Measurements from ENCODE around the gene ITGB8. TPM values are rescaled to one million over a fixed set of nuclear protein-coding genes. Genes with fewer than 3 reads are reported as not detected.
A peak's percentile ranks its signal among the peaks of the same experiment; 100 is the strongest.

The ITGB8 gene
- total RNA-seq (2021; ENCODE audit: unreplicated experiment), result 2.4 TPM
- polyA plus RNA-seq (2012), result 0.22 and 0.27 TPM in 2 replicates
- percentile 45 among the genes with signal in this experiment for Bru-seq, nascent RNA
- BruChase-seq, experiment 1, labeled RNA remaining after a 6-hour chase, result percentile 55 among the genes with signal in this experiment
- percentile 50 among the genes with signal in this experiment for BruChase-seq, experiment 2, labeled RNA remaining after a 2-hour chase
- long read RNA-seq, partial matches to known transcripts, result 1 of 1 reads
- long read RNA-seq, other reads (novel, unspliced or antisense), result 0 of 1 reads

DNA sequence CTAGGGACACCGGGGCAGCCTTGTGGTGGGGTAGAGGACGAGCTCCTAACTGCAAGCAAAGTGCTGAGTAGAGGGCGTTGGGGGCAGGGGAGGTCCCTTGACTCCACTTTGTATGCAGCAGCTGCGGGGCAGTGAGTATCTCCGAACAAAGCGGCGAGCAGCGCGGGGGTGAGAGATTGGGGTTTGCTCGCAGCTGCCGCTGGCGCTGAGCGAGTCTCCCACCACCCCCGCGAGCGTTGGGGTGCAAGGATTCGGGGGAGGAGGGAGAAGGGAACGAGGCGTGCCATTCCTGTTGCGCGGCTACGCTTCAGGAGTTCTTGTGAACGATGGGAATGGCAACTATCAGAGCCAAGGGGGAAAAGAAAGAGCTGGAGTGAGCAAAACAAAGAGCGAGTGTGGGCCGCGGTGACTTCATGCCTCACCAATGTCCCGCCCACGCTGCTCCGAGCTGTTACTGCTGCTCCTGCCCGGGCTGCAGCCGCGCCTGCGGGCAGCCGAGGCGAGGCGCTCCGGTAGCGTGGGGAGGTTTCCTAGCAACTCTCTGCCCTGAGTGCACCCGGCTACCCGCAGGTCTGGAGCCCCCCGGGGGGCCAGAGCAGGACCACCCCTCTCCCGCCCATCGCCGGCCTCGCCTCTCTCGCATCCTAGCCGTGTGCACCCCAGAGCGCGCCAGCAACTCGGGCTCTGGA, at the start of gene ITGB8:
TSS of gene ITGB8 (plus strand) at position 662 of the 689 bp plus-strand sequence. CDS start 907 bp downstream, outside the sequence.
- DNase-seq (ENCODE audit: low read depth, low spot score), result no peak
- ChIA-PET POLR2A (no interaction called here), RAD21 (ENCODE audit: low non-redundant PET in 1 of 2, low total read pairs in 2 of 2, uncharacterized antibody in 2 of 2, unreplicated experiment in 2 of 2) (interaction anchor here in 1 of 2 experiments (0.6 to 1.5 kb wide), 3 partner anchors 110 to 621 kb away, joined by 3 to 5 read pairs (median 4); partner anchors contain the start of gene POLR1F), CTCF (interaction anchor here (0.9 to 2.1 kb wide), 8 partner anchors 13 to 617 kb away, joined by 3 to 9 read pairs (median 4); partner anchors contain the start of gene MACC1)
- Histone ChIP-seq H4K20me1 (ENCODE audit: insufficient read depth) (no peaks in the 10 kb centered on the region), H3K9ac (ENCODE audit: low read length) (peak within 1 kb of the TSS; percentile 70), H3K4me1 (ENCODE audit: control insufficient read depth in 1 of 2, insufficient read depth in 2 of 2, low read length in 2 of 2) (peaks cover 3 to 18% of the 10 kb centered on the region in 2 experiments; a peak in 3 of 4 replicates), H3K36me3 (ENCODE audit: control insufficient read depth in 1 of 2, insufficient read depth in 2 of 2, low read length in 2 of 2) (no peaks in the 10 kb centered on the region), H3K27me3 (ENCODE audit: insufficient read depth, low read length) (no peaks in the 10 kb centered on the region), H3K9me2 (ENCODE audit: insufficient read depth) (no peaks in the 10 kb centered on the region), H3K9me3 (ENCODE audit: control insufficient read depth in 1 of 2, insufficient read depth in 1 of 2, low read depth in 1 of 2, low read length in 2 of 2) (no peaks in the 10 kb centered on the region), H3K4me3 (replicated peaks in 1 of 2; ENCODE audit: low read depth in 1 of 2, low read length in 2 of 2) (peak within 1 kb of the TSS; percentile 66 to 81), H3K4me2 (ENCODE audit: low read length) (peak within 1 kb of the TSS; percentile 95), H3K27ac (ENCODE audit: low read depth, low read length) (peak within 1 kb of the TSS; percentile 86), H3K79me2 (ENCODE audit: insufficient read depth, low read length) (no peaks in the 10 kb centered on the region), H2AFZ (ENCODE audit: low read depth, low read length, poor library complexity, severe bottlenecking) (peak within 1 kb of the TSS; percentile 78)
- peak; percentile 73 for ATAC-seq
- TF ChIP-seq POLR2AphosphoS5 (IDR thresholded peaks at IDR 0.05; ENCODE audit: low read depth, low read length), result no peak; the same call in 1 of the 2 replicates
- TF ChIP-seq, protein P1, sequence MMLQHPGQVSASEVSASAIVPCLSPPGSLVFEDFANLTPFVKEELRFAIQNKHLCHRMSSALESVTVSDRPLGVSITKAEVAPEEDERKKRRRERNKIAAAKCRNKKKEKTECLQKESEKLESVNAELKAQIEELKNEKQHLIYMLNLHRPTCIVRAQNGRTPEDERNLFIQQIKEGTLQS (IDR thresholded peaks at IDR 0.05), result no peak
- 0 out of 2 replicates have a peak, but pooled peaks have one; percentile 14 for TF ChIP-seq JUND (IDR thresholded peaks at IDR 0.05)
- TF ChIP-seq EGR1 (IDR thresholded peaks at IDR 0.05; ENCODE audit: low read depth), result peak; percentile 97
- TF ChIP-seq EZH2 (IDR thresholded peaks at IDR 0.05), result no peak
- no peak for TF ChIP-seq ELF1 (IDR thresholded peaks at IDR 0.05; ENCODE audit: borderline replicate concordance, low read depth)
- TF ChIP-seq, protein P2, sequence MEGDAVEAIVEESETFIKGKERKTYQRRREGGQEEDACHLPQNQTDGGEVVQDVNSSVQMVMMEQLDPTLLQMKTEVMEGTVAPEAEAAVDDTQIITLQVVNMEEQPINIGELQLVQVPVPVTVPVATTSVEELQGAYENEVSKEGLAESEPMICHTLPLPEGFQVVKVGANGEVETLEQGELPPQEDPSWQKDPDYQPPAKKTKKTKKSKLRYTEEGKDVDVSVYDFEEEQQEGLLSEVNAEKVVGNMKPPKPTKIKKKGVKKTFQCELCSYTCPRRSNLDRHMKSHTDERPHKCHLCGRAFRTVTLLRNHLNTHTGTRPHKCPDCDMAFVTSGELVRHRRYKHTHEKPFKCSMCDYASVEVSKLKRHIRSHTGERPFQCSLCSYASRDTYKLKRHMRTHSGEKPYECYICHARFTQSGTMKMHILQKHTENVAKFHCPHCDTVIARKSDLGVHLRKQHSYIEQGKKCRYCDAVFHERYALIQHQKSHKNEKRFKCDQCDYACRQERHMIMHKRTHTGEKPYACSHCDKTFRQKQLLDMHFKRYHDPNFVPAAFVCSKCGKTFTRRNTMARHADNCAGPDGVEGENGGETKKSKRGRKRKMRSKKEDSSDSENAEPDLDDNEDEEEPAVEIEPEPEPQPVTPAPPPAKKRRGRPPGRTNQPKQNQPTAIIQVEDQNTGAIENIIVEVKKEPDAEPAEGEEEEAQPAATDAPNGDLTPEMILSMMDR (IDR thresholded peaks at IDR 0.05 in 2 of 3, conservative IDR thresholded peaks at IDR 0.05 in 1 of 3; ENCODE audit: borderline replicate concordance in 1 of 3, insufficient read depth in 1 of 3, low read depth in 2 of 3, low read length in 2 of 3), result peak in 1 of 3 experiments; percentile 11; a peak in 1 of 6 replicates
- no peak for TF ChIP-seq TCF7L2 (IDR thresholded peaks at IDR 0.05; ENCODE audit: borderline replicate concordance, extremely low read depth, insufficient read depth, insufficient read length)
- TF ChIP-seq, protein P3, sequence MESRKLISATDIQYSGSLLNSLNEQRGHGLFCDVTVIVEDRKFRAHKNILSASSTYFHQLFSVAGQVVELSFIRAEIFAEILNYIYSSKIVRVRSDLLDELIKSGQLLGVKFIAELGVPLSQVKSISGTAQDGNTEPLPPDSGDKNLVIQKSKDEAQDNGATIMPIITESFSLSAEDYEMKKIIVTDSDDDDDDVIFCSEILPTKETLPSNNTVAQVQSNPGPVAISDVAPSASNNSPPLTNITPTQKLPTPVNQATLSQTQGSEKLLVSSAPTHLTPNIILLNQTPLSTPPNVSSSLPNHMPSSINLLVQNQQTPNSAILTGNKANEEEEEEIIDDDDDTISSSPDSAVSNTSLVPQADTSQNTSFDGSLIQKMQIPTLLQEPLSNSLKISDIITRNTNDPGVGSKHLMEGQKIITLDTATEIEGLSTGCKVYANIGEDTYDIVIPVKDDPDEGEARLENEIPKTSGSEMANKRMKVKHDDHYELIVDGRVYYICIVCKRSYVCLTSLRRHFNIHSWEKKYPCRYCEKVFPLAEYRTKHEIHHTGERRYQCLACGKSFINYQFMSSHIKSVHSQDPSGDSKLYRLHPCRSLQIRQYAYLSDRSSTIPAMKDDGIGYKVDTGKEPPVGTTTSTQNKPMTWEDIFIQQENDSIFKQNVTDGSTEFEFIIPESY (IDR thresholded peaks at IDR 0.05; ENCODE audit: extremely low read depth, insufficient replicate concordance, low read length), result no peak
- no peak for TF ChIP-seq SRF (IDR thresholded peaks at IDR 0.05; ENCODE audit: low read depth)
- TF ChIP-seq CBX3 (IDR thresholded peaks at IDR 0.05; ENCODE audit: low read depth), result peak; percentile 33; the same call in 1 of the 2 replicates
- no peak for TF ChIP-seq EZH2phosphoT487 (IDR thresholded peaks at IDR 0.05; ENCODE audit: borderline replicate concordance)
- TF ChIP-seq POLR2A (IDR thresholded peaks at IDR 0.05; ENCODE audit: borderline replicate concordance, extremely low read depth, insufficient read depth, insufficient read length), result peak; percentile 18
- no peak for TF ChIP-seq SP1 (IDR thresholded peaks at IDR 0.05; ENCODE audit: low read depth)
- no peak for TF ChIP-seq ZNF274 (IDR thresholded peaks at IDR 0.05; ENCODE audit: low read depth, low read length)
- no peak for TF ChIP-seq YY1 (IDR thresholded peaks at IDR 0.05; ENCODE audit: extremely low read depth, insufficient replicate concordance, low read depth, low read length)
- TF ChIP-seq SIN3A (IDR thresholded peaks at IDR 0.05; ENCODE audit: low read depth), result no peak; the same call in 1 of the 2 replicates
- TF ChIP-seq FOSL1 (IDR thresholded peaks at IDR 0.05; ENCODE audit: low read depth), result peak; percentile 30; the same call in 1 of the 2 replicates
- TF ChIP-seq, protein P4, sequence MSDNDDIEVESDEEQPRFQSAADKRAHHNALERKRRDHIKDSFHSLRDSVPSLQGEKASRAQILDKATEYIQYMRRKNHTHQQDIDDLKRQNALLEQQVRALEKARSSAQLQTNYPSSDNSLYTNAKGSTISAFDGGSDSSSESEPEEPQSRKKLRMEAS (IDR thresholded peaks at IDR 0.05), result peak; percentile 54
- TSS peak; percentile 60 for BruUV-seq (replicated peaks)
- intact Hi-C loops (cut with micrococcal nuclease), result loop anchor here (2.0 to 5.0 kb wide), 2 partner anchors 114 to 267 kb away; partner anchors contain the start of gene MACC1
